B cell (primary cell): ENCODE measurements around the gene AP3M1. TPM values are rescaled to one million over a fixed set of nuclear protein-coding genes. Genes with fewer than 3 reads are reported as not detected.
A peak's percentile ranks its signal among the peaks of the same experiment; 100 is the strongest.

ENCODE experiments used
- ATAC-seq: fragments of 200-7000 bp; cut with Tn5 transposase; one replicate; pipeline ENCODE4 v1.10.0; 2021; ENCODE audit warnings: low read depth, mild to moderate bottlenecking, moderate number of reproducible peaks, moderate library complexity
- CTCF ChIA-PET: fragments of 350-600 bp; sonication (Branson Sonifier 250); formaldehyde crosslinking; loops from one replicate; lab custom pipeline; 2021; ENCODE audit warnings: antibody characterized with exemption, inconsistent platforms; lab: Charles Lee
- POLR2A ChIA-PET: fragments of 350-600 bp; sonication (Branson Sonifier 250); formaldehyde crosslinking; loops from one replicate; lab custom pipeline; 2021; ENCODE audit warnings: antibody characterized with exemption; lab: Charles Lee
- DNase-seq: peaks from one replicate; pipeline ENCODE4 v3.0.0; 2013
- H2AFZ ChIP-seq: 2 replicates; pipeline ENCODE4 v1.6.1; 2012; ENCODE audit warnings: mild to moderate bottlenecking, low read depth, low read length; ENCODE audit not compliant: insufficient read depth, poor library complexity, severe bottlenecking
- H3K27ac ChIP-seq, 2 donors: 1 replicate in 1 of 2; 2 replicates in 1 of 2; pipeline ENCODE4 v1.5.1; 2012 to 2013; ENCODE audit warnings: low read length in 2 of 2, mild to moderate bottlenecking in 2 of 2, moderate library complexity in 1 of 2
- H3K27me3 ChIP-seq, 4 experiments: fragments of 200-600 bp in 1 of 4; sonication (generic) in 1 of 4; replicated peaks in 1 of 4; 1 replicate in 2 of 4; 2 replicates in 2 of 4; pipeline versions ENCODE4 v1.6.1 to v1.7.0; 2013 to 2016; ENCODE audit warnings: low read length in 3 of 4, mild to moderate bottlenecking in 2 of 4, mixed read lengths in 1 of 4, moderate library complexity in 1 of 4; ENCODE audit not compliant: insufficient read depth in 4 of 4, control insufficient read depth in 3 of 4; ENCODE audit errors: control extremely low read depth in 1 of 4
- H3K36me3 ChIP-seq, 2 experiments: replicated peaks in 1 of 2; 1 replicate in 1 of 2; 2 replicates in 1 of 2; pipeline versions ENCODE4 v1.6.1 to v1.7.1; 2013; ENCODE audit warnings: low read length in 1 of 2; ENCODE audit not compliant: insufficient read depth in 2 of 2, control insufficient read depth in 1 of 2; ENCODE audit errors: control extremely low read depth in 1 of 2, extremely low read depth in 1 of 2
- H3K4me1 ChIP-seq, 2 donors: fragments of 200-600 bp in 1 of 2; sonication (generic) in 1 of 2; 1 replicate in 1 of 2; 2 replicates in 1 of 2; pipeline versions ENCODE4 v1.5.1 to v1.6.1; 2013 to 2017; ENCODE audit warnings: low read length in 2 of 2; ENCODE audit not compliant: control insufficient read depth in 2 of 2, insufficient read depth in 2 of 2
- H3K4me2 ChIP-seq: replicated peaks from 2 replicates; pipeline ENCODE3; 2012; ENCODE audit warnings: mild to moderate bottlenecking, low read depth, low read length; ENCODE audit not compliant: poor library complexity, severe bottlenecking
- H3K4me3 ChIP-seq, 5 experiments: fragments of 200-600 bp in 1 of 5; sonication (generic) in 1 of 5; 1 replicate in 3 of 5; 2 replicates in 2 of 5; pipeline versions ENCODE4 v1.5.1 to v1.7.0; 2011 to 2016; ENCODE audit warnings: low read length in 4 of 5, mild to moderate bottlenecking in 4 of 5, low read depth in 2 of 5, control low read depth in 1 of 5, moderate library complexity in 1 of 5; ENCODE audit not compliant: insufficient read depth in 1 of 5; ENCODE audit errors: control extremely low read depth in 1 of 5, extremely low read depth in 1 of 5
- H3K79me2 ChIP-seq: fragments of 200-600 bp; sonication (generic); one replicate; pipeline ENCODE4 v1.6.0; 2016; ENCODE audit warnings: low read length; ENCODE audit not compliant: control insufficient read depth, insufficient read depth
- H3K9ac ChIP-seq: fragments of 200-600 bp; sonication (generic); 2 replicates; pipeline ENCODE4 v1.6.1; 2017; ENCODE audit warnings: mild to moderate bottlenecking, low read length, moderate library complexity
- H3K9me3 ChIP-seq, 3 donors: one replicate each; pipeline versions ENCODE4 v1.6.1 to v1.7.1; 2013; ENCODE audit warnings: low read length in 2 of 3; ENCODE audit not compliant: control insufficient read depth in 2 of 3, insufficient read depth in 1 of 3; ENCODE audit errors: control extremely low read depth in 1 of 3
- H4K20me1 ChIP-seq: 2 replicates; pipeline ENCODE4 v1.6.0; 2012; ENCODE audit warnings: mild to moderate bottlenecking, low read length; ENCODE audit not compliant: insufficient read depth, control insufficient read depth, poor library complexity, severe bottlenecking
- H3K27ac Mint-ChIP-seq: one replicate; pipeline ENCODE4 v1.8.0; 2021; ENCODE audit warnings: mixed read lengths
- H3K27me3 Mint-ChIP-seq: one replicate; pipeline ENCODE4 v1.8.0; 2021; ENCODE audit warnings: mixed read lengths
- H3K4me1 Mint-ChIP-seq: one replicate; pipeline ENCODE4 v1.8.0; 2021; ENCODE audit warnings: mixed read lengths
- H3K4me3 Mint-ChIP-seq: one replicate; pipeline ENCODE4 v1.8.0; 2021; ENCODE audit warnings: mixed read lengths
- H3K9me3 Mint-ChIP-seq: one replicate; pipeline ENCODE4 v1.8.0; 2022; ENCODE audit warnings: mixed read lengths; ENCODE audit not compliant: insufficient read depth
- EZH2 ChIP-seq: IDR thresholded peaks from 2 replicates; pipeline ENCODE4 v1.6.1; 2012; ENCODE audit warnings: borderline replicate concordance, low read depth, mild to moderate bottlenecking, moderate library complexity, low read length; ENCODE audit not compliant: insufficient read depth, poor library complexity, severe bottlenecking
- WGBS: methylation state at CpG from one replicate; pipeline ENCODE4 v1.1.5; 2013; ENCODE audit warnings: missing lambda C conversion rate; ENCODE audit not compliant: insufficient coverage; 5-methylcytosine and 5-hydroxymethylcytosine counted together
- intact Hi-C: fragments of 100-400 bp; cut with micrococcal nuclease; formaldehyde crosslinking; loops from one replicate; pipeline ENCODE4 v1.10.0; 2022
- polyA plus RNA-seq: library from polyadenylated mRNA; depleted of rRNA; stranded (reverse); fragments of >200 nt; gene quantifications from 2 replicates; pipeline ENCODE4 v1.2.3, GENCODE V29; 2012
- total RNA-seq, 2 donors: library from RNA; stranded (reverse); fragments of 120-200 nt in 1 of 2; gene quantifications; 1 replicate in 1 of 2; 2 replicates in 1 of 2; pipeline versions ENCODE4 v1.2.3 to v1.2.4, GENCODE V29; 2013 to 2022
- TF ChIP-seq, protein P1 (sequence below): fragments of 200-600 bp; IDR thresholded peaks from one replicate; pipeline ENCODE4 v1.8.0; 2022; ENCODE audit warnings: antibody characterized with exemption, mild to moderate bottlenecking

The AP3M1 gene
- total and polyA plus RNA-seq, 2 donors (not counting 1 experiment from before 2014, with no cell fraction given) = 21.6 to 50.4 TPM

DNA sequence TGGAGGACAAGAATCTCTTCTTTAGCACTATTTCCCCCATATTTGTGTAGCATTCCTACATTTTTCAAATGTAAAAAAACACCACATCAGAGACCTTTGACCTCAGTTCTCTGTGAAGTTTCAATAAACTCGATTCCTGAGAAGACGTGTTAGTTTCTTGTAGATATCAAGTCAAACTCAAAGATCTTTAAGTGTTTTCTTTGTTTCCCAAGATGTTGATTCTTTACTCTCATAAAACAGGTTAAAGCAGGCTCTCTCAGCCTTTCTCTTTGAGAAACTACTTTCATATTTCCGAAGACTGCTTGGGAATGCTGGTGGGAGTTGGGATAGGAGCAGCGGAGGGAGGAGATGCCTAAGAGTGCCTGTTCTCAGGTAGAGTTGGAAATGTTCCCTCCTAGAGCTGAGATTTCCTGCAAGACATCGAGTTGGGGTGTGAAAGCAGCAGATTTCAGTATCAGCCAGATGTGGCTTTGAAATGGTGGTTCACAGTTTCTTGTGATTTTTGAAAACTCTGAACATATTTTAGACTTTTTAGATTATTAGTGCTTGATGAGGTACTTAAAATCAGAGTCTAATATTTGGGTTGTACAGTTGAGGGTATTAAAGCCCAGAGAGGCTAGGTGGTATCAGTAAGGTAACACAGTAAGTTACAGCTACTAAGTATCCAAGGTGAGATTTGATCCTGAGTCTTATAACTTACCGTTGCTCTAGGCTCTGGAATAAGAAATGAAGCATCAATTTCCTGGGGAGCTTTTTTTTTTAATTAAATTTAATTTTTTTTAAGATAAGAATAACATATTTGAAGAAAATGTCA is 14.3 kb upstream of the AP3M1 start:
- ATAC-seq (no peak), DNase-seq (no peak)
- ChIA-PET POLR2A (interaction anchor here (0.7 to 3.0 kb wide), 5 partner anchors 9 to 418 kb away, joined by 3 to 17 read pairs (median 5); partner anchors contain the start of genes ADK and AP3M1), CTCF (interaction anchor here (0.5 to 3.1 kb wide), 7 partner anchors 8 to 1022 kb away, joined by 3 to 17 read pairs (median 5); partner anchors contain the start of genes ADK and AP3M1)
- H3K27ac Mint-ChIP-seq = peak overlapping the region; percentile 87
- WGBS = 67% methylated on average over 1 of the region's 6 CpGs
- H3K36me3 ChIP-seq = peaks cover 0 to 3% of the 10 kb centered on the region in 2 experiments
- H2AFZ ChIP-seq = no peak overlapping the region
- peak overlapping the region; percentile 54 for H3K4me3 Mint-ChIP-seq
- H3K4me2 ChIP-seq = peak overlapping the region; percentile 68
- peaks cover 75% of the 10 kb centered on the region for H3K4me1 Mint-ChIP-seq
- no peaks in the 10 kb centered on the region for H3K9me3 ChIP-seq
- TF ChIP-seq, protein P1, sequence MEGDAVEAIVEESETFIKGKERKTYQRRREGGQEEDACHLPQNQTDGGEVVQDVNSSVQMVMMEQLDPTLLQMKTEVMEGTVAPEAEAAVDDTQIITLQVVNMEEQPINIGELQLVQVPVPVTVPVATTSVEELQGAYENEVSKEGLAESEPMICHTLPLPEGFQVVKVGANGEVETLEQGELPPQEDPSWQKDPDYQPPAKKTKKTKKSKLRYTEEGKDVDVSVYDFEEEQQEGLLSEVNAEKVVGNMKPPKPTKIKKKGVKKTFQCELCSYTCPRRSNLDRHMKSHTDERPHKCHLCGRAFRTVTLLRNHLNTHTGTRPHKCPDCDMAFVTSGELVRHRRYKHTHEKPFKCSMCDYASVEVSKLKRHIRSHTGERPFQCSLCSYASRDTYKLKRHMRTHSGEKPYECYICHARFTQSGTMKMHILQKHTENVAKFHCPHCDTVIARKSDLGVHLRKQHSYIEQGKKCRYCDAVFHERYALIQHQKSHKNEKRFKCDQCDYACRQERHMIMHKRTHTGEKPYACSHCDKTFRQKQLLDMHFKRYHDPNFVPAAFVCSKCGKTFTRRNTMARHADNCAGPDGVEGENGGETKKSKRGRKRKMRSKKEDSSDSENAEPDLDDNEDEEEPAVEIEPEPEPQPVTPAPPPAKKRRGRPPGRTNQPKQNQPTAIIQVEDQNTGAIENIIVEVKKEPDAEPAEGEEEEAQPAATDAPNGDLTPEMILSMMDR = no peak
- TF ChIP-seq EZH2 = no peak
- no peak overlapping the region for H3K4me3 ChIP-seq
- peak overlapping the region; percentile 23 to 80 for H3K27ac ChIP-seq
- H3K79me2 ChIP-seq = peaks cover 88% of the 10 kb centered on the region
- no peaks in the 10 kb centered on the region for H3K9me3 Mint-ChIP-seq
- intact Hi-C loops = loop anchor here (1.0 kb wide), 1 partner anchor 14 kb away; the partner anchor contains the start of gene ADK
- H4K20me1 ChIP-seq = no peaks in the 10 kb centered on the region
- H3K9ac ChIP-seq = peak overlapping the region; percentile 10
- no peaks in the 10 kb centered on the region for H3K27me3 ChIP-seq
- no peaks in the 10 kb centered on the region for H3K27me3 Mint-ChIP-seq
- peaks cover 75 to 79% of the 10 kb centered on the region in 2 donors for H3K4me1 ChIP-seq
